Ovary (tissue), 9 donors: ENCODE data around the gene HSD17B14. TPM values are rescaled to one million over a fixed set of nuclear protein-coding genes. Genes with fewer than 3 reads are reported as not detected.

Experiments
- DNase-seq, 5 donors: peaks; one replicate each; pipeline ENCODE4 v3.0.0-alpha.2; 2019 to 2020
- H3K27ac ChIP-seq, 2 donors: fragments of 200-600 bp; one replicate each; pipeline versions ENCODE4 v1.5.1 to v1.8.0; 2019 to 2022
- H3K27me3 ChIP-seq: fragments of 200-600 bp; one replicate; pipeline ENCODE4 v1.8.0; 2022
- H3K36me3 ChIP-seq: fragments of 200-600 bp; sonication (generic); one replicate; pipeline ENCODE4 v1.5.1; 2019
- H3K4me1 ChIP-seq: one replicate; pipeline ENCODE4 v1.8.1; 2013; ENCODE audit warnings: mild to moderate bottlenecking, moderate library complexity; ENCODE audit not compliant: insufficient read depth
- H3K4me3 ChIP-seq: fragments of 200-600 bp; sonication (generic); one replicate; pipeline ENCODE4 v1.5.1; 2017
- H3K9me3 ChIP-seq, 2 donors: fragments of 200-600 bp in 1 of 2; sonication (generic) in 1 of 2; one replicate each; pipeline versions ENCODE4 v1.5.1 to v1.8.1; 2013 to 2019; ENCODE audit warnings: mild to moderate bottlenecking in 1 of 2, moderate library complexity in 1 of 2
- CTCF ChIP-seq, 3 donors: fragments of 450-650 bp in 2 of 3; fragments of 200-600 bp in 1 of 3; IDR thresholded peaks; one replicate each; pipeline versions ENCODE4 v1.5.1 to v1.8.0; 2016 to 2022; ENCODE audit warnings: antibody characterized with exemption in 3 of 3, mild to moderate bottlenecking in 1 of 3
- EP300 ChIP-seq: sonication (generic); formaldehyde crosslinking; IDR thresholded peaks from one replicate; pipeline ENCODE4 v1.6.1; 2017; ENCODE audit warnings: antibody characterized with exemption
- POLR2A ChIP-seq: fragments of 450-650 bp; IDR thresholded peaks from one replicate; pipeline ENCODE4 v1.6.1; 2017; ENCODE audit warnings: antibody characterized with exemption, mild to moderate bottlenecking, moderate library complexity
- WGBS, 3 donors: extraction: QIAGEN DNeasy Blood & Tissue Kit in 1 of 3; methylation state at CpG; one replicate each; pipeline versions ENCODE4 v1.1.5 to v1.1.7; 2013 to 2017; 5-methylcytosine and 5-hydroxymethylcytosine counted together
- intact Hi-C, 4 donors: fragments of 100-400 bp; cut with DNase I; formaldehyde crosslinking; loops; one replicate each; pipeline versions ENCODE4 v1.11.0 to v1.15.1; 2022 to 2023
- polyA plus RNA-seq, 2 donors: library from polyadenylated mRNA; stranded (reverse); fragments of 200-250 nt in 1 of 2; fragments of 350-450 nt in 1 of 2; fragmentation: Illumina TruSeq in 1 of 2; extraction: RNeasy Lipid Tissue Mini Kit (QIAGEN cat#74804) in 1 of 2; gene quantifications; one replicate each; pipeline ENCODE4 v1.2.3, GENCODE V29; 2013 to 2014
- total RNA-seq, 7 donors: library from RNA; depleted of rRNA in 2 of 7; stranded (reverse); fragments of >200 nt in 2 of 7; fragmentation: NEBNext Ultra II Directional in 3 of 7; extraction: Animal tissue kit (Norgen Biotek cat#: 25700) in 3 of 7; gene quantifications; one replicate each; pipeline versions ENCODE4 v1.1.0 to v1.2.4, GENCODE V29; 2016 to 2023
- donor health status: DM: no; HTN: no; CAD: no; lungs with moderate emphysema.
- donor health status: DM: no; HTN: no; CAD: no.
- donor health status: Bipolar disorder and iron deficiency.
- donor health status: DM: yes; HTN: yes; CAD: no.
- donor health status: DM: no; HTN: no; CAD: no.
- donor health status: DM: yes; HTN: yes; CAD: no.

The HSD17B14 gene
- total and polyA plus RNA-seq, 9 donors: 10.6 to 82.8 (median 46.1) TPM

- TF ChIP-seq CTCF (IDR thresholded peaks at IDR 0.05): no peak
- no peak for TF ChIP-seq POLR2A
- WGBS, 3 donors: 48 to 100% (median 62%) methylated on average over 1 of the region's 1 CpG
- H3K27me3 ChIP-seq: no peaks in the 10 kb centered on the region
- no peaks in the 10 kb centered on the region for H3K36me3 ChIP-seq
- intact Hi-C loops: loop anchor here in 1 of 4 donors (5.0 kb wide), 1 partner anchor 193 kb away; no protein-coding TSS in a partner anchor
- no peak overlapping the region for H3K27ac ChIP-seq
- no peaks in the 10 kb centered on the region for H3K4me1 ChIP-seq
- H3K9me3 ChIP-seq: no peaks in the 10 kb centered on the region
- no peak overlapping the region for H3K4me3 ChIP-seq
- no peak for DNase-seq
Observed at GRCh38 chr19:48779636-48780035, 56.7 kb downstream of the HSD17B14 start.

- no peak overlapping the region for H3K27ac ChIP-seq
- TF ChIP-seq POLR2A (no peak), CTCF (IDR thresholded peaks at IDR 0.05) (no peak), EP300 (no peak)
- intact Hi-C loops: no loop called here
- H3K27me3 ChIP-seq: no peaks in the 10 kb centered on the region
- H3K4me1 ChIP-seq: peaks cover under 1% of the 10 kb centered on the region
- no peaks in the 10 kb centered on the region for H3K36me3 ChIP-seq
- DNase-seq: no peak
- WGBS, 3 donors: 87 to 90% (median 88%) methylated on average over 12 of the region's 12 CpGs
- no peaks in the 10 kb centered on the region for H3K9me3 ChIP-seq
- H3K4me3 ChIP-seq: no peak overlapping the region
Observed at GRCh38 chr19:48777720-48778119, 58.6 kb downstream of the HSD17B14 start.

GRCh38 chr19:48777139-48777538 is 59.2 kb downstream of the HSD17B14 start:
- Histone ChIP-seq H3K4me3 (no peak overlapping the region), H3K4me1 (peaks cover 4% of the 10 kb centered on the region), H3K27me3 (no peaks in the 10 kb centered on the region), H3K9me3 (no peaks in the 10 kb centered on the region), H3K27ac (no peak overlapping the region), H3K36me3 (no peaks in the 10 kb centered on the region)
- intact Hi-C loops: no loop called here
- TF ChIP-seq CTCF (IDR thresholded peaks at IDR 0.05) (no peak), EP300 (no peak), POLR2A (no peak)
- DNase-seq: no peak
- WGBS, 3 donors: 90 to 93% (median 91%) methylated on average over 5 of the region's 5 CpGs

GRCh38 chr19:48772503-48772953 is 63.8 kb downstream of the HSD17B14 start:
- DNase-seq: peak in 2 of 5 donors; percentile 44 to 47
- H3K27me3 ChIP-seq: no peaks in the 10 kb centered on the region
- H3K9me3 ChIP-seq: no peaks in the 10 kb centered on the region
- H3K27ac ChIP-seq: no peak overlapping the region
- TF ChIP-seq POLR2A (no peak), EP300 (no peak), CTCF (IDR thresholded peaks at IDR 0.05) (no peak)
- intact Hi-C loops: no loop called here
- 12 to 21% (median 16%) methylated on average over 13 of the region's 13 CpGs for WGBS, 3 donors
- no peak overlapping the region for H3K4me3 ChIP-seq
- no peaks in the 10 kb centered on the region for H3K36me3 ChIP-seq
- peaks cover 8% of the 10 kb centered on the region for H3K4me1 ChIP-seq
